GM21529 (cell line): Measurements from ENCODE around the gene SLC17A4.

Source experiments
- ATAC-seq: cut with Tn5 transposase; IDR thresholded peaks from one replicate; pipeline ENCODE4 v1.9.1; 2021; ENCODE audit not compliant: unreplicated experiment

The SLC17A4 gene

DNA sequence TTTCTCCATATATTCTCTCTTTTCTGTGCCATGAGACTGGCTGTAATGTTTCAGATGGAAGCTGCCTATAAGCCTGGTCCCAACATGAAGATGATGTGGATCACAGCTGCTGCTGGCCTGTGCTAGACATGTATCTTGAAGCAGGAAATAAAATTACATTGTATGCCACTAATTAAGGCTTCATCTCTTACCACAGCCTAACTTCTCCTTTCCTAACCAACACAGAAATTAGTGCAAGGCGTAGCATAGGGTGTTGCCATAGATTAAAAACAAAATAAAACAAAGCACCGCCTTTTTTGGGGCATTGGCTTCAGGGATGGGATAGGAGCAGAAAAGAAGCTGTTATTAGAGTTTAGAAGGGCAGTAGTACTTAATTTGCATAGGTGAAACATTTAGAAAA, 4.7 kb upstream of the SLC17A4 start:
- no peak for ATAC-seq

DNA sequence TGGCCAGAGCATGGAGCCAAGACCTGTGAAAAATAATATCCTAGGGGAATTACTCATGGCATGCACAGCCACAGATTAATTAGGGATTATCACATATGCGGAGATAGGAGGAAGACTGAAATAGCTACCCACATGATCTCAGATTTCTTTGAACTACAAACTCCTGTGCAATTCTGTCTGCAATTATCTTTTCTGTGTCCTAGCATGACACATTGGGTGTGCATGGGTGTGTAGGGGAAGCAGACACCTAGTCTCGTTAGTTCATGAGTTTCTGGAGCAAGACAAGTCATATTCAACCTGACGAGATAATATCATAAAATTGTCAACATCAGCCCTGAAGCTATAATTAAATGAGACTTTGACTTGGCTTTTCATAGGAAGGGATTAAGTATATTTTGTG, 3.6 kb upstream of the SLC17A4 start:
- ATAC-seq, result no peak

DNA sequence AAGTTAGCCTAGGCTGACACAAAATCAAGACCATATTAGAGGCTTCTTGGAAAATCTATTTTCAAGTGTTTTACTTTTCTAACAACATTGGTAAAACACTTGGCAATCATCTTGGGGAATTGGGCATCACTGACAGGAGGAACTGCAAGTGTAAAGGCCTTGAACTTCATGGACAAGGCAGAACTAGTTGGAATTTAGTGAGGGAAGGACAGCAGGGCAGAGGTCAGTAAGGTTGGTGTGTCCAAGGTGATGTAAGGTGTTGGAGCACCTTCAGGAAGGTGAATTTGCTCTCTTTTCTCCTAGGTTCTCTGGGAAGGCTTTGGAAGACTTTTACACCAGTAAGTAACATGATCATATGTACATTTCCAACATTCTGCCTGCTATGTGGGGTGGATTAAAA, 1.5 kb upstream of the SLC17A4 start:
- ATAC-seq, result no peak

DNA sequence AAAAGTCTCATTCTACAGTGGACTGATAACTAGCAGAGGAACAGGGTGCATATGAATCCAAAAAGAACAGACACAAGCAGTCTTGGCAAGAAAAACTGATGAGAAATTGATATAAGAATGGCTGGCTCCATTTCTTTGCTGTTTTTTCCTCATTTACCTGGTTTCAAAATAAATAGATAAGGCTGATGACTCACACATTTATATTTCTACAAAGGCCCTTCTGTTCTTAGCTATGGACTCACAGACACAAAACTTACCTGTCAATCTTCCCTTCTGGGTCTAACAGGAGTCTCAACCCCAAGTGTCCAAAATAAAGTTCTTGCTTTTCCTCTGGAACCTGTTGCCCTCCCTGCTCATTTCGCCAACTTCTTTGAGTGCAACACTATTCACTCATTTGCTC, 941 bp downstream of the SLC17A4 start:
- ATAC-seq, result no peak

DNA sequence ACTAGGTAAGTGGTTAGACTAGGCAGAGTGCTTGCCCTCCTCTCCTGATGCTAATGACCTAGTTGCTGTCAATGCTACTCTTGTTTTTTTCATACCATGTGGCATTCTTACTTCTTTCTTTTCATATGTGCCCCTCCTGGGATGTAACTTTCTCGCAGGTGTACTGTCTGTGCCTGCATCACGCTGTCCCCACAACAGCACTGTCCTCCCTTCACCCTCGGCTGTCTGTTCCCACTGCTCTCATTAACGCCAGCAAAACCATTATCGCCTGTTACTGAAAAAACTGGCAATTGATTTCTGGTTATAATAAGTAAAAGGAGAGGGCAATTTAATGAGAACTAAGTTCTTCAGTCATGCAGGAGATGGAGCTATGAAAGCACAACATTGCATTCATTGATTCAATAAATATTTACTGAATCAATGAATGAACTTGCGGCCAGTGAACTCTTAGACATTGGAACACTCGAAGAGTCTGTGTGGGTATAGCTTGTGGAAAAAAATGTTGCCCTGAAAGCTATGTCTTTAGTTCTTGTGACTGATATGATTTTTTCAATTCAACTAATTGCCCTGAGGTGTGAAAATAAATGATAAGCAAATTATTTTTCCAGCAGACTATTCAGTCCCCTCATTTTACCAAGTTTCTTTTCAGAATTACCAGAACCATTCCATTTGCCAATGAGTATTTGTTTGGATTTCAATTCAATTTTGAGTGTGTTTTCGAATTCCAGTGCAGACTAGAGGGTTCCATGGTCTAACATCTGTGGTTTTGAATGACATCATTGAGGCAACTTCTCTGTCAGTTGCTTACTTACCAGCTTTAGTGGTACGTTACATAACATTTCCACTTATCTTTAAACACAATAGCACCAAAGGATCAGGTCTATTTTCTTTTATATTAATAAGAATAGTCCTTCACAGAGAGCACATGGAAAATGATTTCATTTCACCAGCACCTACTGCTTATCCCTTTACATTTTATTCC, 2.1 kb downstream of the SLC17A4 start:
- ATAC-seq, result no peak

DNA sequence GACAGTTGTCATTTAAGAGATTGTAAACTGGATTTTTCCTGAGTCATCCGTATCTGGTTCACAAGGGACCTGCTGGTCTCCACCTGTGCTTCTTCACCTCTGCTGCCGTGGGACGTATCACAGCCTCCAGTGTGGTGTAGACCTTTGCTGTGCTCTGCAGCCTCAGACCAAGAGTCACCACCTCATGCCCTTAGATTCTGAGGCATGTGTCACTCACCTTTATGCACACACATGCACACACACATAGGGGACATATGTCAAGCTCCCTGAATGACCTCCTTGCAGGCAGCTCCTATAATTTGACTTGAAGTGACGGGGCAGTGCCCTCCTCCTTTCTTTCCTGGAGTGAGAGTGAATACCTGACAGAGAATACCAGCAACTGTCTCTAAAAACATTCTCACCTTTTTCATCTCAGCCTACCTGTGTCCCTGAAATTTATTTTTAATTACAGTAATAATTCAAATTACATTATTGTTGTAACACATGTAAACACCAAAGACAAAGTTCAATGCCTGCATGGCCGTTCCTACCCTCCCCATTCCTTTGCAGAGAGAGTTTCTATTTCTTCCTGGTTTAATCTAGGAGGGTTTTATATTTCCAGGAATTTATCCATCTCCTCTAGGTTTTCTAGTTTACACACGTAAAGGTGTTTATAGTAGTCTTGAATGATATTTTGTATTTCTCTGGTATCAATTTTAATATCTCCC, 3.5 kb downstream of the SLC17A4 start:
- ATAC-seq, result no peak

DNA sequence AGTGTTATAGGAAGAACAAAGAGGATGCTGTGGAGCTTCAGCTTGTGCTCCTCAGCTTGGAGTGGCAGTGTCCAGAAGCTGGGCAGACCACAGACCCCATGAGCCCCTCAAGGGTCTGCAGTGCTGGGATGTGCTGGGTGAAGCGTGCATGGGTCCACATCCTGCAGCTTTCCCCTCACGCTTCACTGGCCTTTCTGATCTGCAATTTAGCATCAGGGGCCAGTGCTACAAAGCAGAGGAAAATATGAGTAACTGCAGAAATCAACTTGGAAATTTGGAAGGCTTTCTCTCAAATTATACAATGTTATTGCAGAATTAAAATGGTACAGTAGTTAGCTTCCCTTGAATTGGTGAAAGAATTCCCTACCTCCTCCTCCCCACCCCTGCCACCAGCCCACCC, 10.1 kb downstream of the SLC17A4 start:
- no peak for ATAC-seq

DNA sequence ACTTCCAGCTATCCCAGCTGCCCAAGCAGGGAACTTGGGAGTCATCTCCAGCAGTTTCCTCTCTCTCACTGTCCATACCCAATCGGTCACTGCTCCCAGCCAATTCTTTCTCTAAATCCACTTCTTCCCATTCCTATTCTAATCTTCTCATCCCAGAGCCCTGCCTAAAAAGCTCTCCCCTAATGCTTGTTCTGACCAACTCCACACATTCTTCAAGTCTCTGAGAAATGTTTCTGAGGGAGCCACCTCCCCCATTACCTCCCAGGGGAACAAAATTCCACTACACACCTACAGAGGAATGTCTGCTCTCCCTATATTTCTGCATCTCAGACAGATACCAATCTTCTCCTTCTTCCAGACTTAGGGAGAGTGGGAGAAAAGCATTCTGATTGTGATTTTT, 14.0 kb downstream of the SLC17A4 start:
- no peak for ATAC-seq

DNA sequence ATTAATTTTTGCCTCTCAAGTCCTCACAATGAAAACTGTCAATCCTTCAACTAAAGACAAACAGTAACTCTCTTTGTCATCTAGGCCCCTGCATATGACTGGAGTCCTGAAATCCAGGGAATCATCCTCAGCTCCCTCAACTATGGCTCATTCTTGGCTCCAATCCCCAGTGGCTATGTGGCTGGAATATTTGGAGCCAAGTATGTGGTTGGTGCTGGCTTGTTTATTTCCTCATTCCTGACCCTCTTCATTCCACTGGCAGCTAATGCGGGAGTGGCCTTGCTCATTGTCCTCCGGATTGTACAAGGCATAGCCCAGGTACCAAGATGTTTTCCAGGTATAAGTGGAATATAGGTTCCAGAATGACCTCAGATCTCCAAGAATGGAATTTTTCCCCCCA, 15.4 kb downstream of the SLC17A4 start:
- no peak for ATAC-seq

DNA sequence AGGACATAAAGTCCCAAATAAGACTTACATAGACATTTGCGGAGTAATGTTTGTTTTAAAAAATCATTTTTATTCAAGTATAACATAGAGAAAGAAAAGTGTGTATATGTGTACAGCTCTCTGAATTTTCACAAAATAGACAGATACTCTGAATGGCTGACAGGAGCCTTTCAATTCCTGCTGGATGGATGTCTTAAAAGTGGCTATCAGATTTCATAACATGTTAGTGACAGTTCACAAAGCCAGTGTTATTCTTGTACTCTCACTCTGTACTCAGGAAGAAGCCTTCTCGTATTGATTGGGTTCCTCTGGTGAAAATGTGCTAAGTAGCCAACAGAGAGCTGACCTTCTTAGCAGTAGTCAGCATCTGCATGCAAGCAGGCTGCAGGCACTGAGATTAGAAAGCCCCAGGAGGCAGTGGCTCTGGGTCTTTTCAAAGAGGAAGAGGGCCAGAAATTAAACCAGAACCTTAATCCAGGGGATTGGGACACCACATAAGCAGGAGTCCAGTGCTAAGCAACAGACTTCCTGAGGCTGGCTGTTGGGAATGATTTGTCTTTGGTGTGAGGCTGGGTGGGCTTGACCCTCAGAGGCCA, 19.7 kb downstream of the SLC17A4 start:
- ATAC-seq, result no peak

DNA sequence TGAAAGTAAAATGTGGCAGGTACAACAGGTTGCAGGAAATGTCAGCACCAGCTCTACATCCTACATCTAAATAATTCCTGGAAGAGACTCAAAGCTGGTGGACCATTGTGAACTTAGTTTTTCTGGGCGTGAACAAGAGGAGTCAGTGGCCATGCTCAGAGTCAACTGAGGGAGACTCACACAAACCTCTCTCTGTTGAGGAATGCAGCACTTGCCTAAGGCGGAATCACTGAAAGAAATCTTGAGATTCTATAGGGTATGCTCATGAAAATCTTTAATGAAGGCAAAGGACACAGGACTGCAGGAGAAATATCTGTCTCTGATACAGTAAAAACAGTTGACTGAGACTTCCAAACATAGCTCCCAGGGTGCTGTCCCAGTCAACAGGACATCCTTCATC, 22.5 kb downstream of the SLC17A4 start:
- ATAC-seq, result no peak

DNA sequence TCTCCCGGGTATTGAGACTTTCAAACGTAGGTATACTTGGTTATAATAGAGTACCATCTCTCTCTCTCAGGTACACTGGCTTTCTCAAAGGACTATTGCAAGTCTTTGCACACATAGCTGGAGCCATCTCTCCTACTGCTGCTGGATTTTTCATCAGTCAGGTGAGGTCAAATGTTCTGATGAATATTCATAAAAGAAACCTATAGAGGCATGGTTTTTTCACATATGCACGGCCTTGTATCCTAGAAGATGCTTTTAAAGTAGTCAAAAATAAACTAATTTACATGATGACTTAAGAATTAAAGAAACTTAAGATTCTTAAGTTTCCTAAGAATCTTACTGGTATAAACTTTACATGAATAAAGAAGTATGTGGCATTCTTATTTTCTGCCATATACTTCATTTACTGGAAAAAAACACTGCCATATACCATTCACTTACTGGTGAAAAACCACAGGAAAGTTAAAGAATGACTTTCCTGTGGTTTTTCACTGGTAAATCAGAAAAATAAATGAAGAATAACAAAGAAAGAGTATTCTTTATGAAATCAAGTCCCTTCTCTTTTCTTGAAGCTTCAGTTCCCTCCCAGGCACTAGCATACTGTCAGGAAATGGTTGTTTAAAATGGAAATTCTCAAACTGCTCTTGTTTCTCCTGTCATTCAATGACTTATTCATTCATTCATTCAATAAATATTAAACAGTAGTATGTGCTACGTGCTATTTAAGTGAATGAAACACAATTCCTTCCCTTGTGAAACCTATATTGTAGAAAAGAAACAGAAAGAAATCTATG, 23.5 kb downstream of the SLC17A4 start:
- ATAC-seq, result no peak

DNA sequence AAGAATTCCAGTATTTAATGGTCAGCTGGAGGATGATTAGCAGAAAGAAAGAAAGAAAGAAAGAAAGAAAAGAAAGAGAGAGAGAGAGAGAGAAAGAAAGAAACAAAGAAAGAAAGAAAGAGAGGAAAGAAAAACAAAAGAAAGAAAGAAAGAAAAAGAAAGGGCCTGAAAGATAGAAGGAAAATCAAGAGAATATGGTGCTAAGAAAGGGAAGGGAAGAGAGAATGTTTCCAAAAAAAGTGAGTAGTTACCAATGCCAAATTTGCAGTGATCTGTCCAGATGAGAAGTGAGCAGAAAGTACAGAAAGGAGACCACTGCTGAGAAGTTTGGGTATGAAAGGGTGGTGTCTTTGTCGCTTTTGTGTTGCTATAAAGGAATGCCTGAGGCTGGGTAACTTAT, 26.6 kb downstream of the SLC17A4 start:
- no peak for ATAC-seq

DNA sequence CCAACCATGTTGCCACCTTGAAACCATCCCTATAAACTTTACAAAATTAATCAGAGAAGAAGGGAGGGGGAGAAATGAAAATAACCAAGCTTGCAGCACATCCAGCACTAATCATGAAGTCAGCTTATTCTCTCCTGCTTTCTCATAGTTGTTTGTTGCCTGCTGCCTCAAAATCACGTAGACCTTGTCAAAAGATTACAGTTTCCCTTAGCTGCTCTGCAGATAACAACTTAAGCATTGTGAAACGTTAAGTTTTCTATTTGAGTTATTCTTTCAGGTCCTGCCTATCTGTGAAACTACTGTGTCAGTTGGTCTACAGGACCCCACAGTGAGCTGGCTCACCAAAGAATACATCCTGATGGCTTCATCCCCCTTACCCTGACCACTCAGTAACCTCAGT, 32.9 kb downstream of the SLC17A4 start:
- no peak for ATAC-seq

DNA sequence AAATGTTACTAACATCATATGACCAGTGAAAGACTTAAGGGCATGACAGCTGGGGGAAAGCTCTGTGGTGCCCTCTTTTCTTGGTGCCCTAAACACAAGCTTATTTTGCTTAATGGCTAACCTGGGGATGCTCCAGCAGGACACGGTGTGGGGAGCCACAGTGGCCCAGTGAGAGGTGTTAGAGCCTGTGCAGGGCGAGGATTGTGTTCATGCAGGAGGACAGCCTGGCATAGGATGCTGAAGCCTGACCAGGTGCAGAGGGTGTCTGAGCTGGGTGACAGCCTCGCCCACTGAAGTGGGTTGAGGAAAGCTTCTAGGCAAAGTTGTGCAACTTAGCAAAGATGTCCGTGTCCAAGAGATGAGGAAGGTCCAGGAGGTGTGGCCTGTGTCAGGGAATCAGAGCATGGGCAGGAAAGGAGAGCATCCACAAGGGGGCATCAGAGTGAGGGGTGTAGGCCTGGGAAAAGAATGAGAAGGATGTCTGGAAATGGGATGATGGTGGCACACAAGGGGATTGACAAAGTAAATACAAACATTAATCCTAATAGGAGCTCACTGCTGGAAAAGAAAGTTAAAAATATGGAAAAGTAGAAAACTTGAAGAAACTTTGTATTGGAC, 33.9 kb downstream of the SLC17A4 start:
- ATAC-seq, result peak; percentile 47

DNA sequence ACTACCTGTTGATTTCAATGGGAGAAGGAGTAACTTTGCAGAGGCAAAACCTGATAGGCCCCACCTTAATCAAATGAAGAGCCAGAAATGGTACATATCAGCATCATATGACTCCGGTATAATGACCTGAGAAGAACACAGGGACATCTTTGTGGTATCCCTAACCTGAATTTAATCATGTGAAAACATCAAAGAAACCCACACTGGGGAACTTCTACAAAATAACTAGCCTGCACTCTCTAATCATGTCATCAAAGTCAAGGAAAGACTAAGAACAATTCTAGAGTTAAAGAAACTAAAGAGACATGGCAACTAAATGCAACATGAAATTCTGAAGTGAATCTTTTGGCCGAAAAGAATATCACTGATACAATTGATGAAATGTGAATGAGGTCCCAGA, 34.9 kb downstream of the SLC17A4 start:
- no peak for ATAC-seq

DNA sequence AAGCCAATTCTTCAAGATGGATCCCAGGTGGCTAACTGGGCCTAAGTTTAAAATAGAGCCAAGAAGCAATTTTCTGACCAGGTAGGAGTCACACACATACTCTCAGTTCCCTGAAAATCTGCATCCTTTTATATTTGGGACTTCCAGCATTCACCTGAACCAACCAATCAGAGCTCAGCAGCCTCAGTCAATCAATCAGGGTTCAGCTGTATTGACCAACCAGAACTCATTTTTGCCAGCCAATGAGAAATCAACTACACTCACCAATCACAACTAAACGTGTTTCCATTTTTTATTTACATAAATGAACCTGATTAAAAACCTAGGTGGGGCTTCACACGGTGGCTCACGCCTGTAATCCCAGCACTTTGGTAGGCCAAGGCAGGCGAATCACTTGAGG, 37.5 kb downstream of the SLC17A4 start:
- ATAC-seq, result no peak

DNA sequence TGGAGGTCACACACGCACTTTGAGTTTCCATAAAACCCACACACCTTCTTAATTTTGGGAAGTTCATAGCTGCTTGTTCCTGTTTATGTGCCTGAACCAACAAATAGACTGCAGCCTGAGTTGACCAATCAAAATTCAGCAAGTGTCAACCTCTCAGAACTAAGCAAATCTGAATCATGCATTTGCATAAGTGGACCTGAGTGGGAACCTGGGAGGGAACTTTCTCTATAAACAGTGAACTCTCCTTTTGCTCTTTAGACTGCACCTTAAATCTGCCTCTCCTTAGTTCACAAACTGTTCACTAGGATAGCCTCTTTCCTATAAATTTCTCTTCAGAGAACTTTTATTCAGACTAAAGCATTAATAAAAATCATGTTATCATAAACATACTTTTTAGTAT, 39.4 kb downstream of the SLC17A4 start:
- no peak for ATAC-seq

DNA sequence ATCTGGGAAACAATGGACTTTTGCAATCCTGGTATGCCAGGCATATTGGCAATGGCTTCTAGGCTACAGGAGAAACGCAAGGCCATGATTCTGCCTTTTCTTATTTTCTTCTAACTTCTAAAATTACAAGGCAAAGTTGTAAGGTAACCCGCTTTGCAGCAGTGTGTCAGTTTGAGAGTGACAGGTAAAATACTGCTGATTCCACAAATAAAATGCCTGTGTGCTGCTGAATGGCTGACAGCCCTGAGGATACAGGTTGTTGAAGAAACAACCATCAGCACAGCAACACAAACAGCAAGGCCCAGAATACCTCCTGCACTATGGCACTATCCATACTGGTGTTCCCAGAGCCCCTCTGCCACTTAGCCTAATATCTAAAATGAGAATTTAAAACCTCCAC, 40.2 kb downstream of the SLC17A4 start:
- ATAC-seq, result no peak

DNA sequence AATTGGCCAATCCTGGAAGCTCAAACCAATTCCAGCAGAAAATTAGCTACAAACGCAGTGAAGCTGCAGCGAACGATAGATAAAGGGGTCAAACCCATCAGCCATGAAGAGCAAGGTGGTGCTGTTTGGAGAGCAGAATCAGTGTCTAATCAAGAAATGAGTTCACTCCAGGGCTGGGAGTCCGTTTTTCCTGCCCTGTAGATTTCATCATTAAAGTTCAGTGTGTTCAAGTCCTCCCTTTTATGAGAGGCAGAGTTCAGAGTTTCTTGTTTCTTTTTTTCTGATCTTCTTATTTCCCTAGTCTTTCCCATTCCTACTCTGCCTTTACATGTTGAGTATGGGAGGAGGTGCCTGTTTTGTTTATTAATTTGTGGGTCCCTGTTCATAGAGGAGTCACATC, 46.9 kb downstream of the SLC17A4 start:
- ATAC-seq, result no peak

DNA sequence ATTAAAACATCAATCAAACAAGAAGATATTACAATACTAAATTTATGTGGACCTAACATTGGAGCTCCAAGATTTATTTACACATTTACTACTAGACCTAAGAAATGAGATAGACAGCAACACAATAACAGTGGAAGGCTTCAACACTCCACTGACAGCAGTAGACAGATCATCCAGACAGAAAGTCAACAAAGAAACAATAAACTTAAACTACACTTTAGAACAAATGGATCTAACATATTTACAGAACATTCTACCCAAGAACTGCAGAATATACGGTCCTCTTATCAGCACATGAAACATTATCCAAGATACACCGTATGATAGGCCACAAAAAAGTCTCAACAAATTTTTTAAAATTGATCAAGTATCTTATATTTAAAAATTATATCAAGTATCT, 50.3 kb downstream of the SLC17A4 start:
- ATAC-seq, result no peak
